HUDEP-2 (cell line): ENCODE data around the gene ZSCAN21.
A peak's percentile ranks its signal among the peaks of the same experiment; 100 is the strongest.

ENCODE experiments used
- DNase-seq, 76 experiments: peaks; one replicate each; lab custom pipeline; 2025; ENCODE audit not compliant: unreplicated experiment in 76 of 76; lab: John Stamatoyannopoulos, UW

ZSCAN21 gene

DNA sequence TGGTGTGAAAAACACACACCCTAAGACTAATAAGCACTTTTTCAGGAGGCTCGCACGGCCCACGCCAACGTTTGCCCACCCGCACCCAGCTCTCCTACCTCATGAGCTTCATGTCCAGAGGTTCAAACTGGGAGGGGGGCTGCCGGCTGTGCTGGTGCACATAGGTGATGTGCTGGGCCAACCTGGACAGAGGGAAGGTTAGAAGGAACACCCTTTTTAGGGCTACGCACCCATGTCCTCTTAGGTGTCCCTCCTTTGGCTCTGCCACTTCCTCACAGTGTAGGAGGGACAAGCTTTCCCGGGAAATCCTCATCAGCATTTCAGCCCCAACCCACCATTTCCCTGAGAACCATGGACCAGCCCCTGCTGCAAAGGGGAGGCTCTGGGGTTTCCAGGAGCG, 45.7 kb downstream of the ZSCAN21 start:
- DNase-seq, result no peak

DNA sequence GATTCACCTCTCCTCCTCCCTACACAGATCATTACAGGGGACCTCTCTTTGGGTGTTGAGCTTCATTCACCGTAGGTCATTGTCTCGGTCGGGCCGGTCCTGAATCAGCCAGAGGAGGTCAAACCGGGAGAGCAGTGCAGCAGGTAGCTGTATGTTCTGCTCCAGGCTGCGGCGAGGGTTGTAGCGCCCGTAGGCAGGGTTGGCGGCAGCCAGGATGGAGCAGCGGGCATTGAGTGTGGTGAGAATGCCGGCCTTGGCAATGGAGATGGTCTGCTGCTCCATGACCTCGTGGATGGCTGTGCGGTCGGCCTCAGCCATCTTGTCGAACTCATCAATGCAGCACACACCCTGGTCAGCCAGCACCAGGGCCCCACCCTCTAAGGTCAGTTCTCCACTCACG, 46.1 kb downstream of the ZSCAN21 start:
- DNase-seq, result no peak

- DNase-seq, result no peak
Observed at GRCh38 chr7:100098913-100099312, 49.3 kb downstream of the ZSCAN21 start.

DNA sequence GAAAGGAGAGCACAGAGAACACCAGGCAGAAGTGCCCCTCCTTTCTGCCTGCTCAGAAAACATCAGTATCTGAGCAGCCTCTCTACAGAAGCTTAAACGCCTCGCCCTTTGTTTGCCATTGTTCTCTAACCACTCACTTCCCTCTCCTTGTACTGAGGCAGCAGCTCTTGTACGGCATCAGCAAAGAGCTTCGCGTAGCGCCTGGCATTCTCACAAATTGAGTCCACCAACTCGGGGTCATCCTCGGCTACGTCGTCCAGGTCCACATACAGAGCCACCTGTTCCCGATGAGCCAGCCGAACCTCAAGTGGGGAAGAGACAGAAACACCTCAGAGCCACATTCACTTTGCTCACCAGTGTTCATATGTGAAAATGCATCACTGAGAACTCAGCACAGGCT, 49.9 kb downstream of the ZSCAN21 start:
- DNase-seq, result no peak

- DNase-seq, result peak in 72 of 76 experiments; percentile 31 to 88 (median 76)
Observed at GRCh38 chr7:100100420-100101015, 50.9 kb downstream of the ZSCAN21 start.

- peak; percentile 25 to 99 (median 96) for DNase-seq
Observed at GRCh38 chr7:100101016-100101862, 51.7 kb downstream of the ZSCAN21 start, which contains the start of the genes AP4M1 and MCM7. AP4M1 (plus strand) TSS chr7:100101643; CDS start chr7:100101715, 72 bp downstream. MCM7 (minus strand) TSS chr7:100101397; CDS start chr7:100101294, 103 bp downstream.

GRCh38 chr7:100102950-100103840, 53.6 kb downstream of the ZSCAN21 start:
- no peak for DNase-seq

- DNase-seq, result no peak
Observed at GRCh38 chr7:100105534-100105933, 56.0 kb downstream of the ZSCAN21 start.

DNA sequence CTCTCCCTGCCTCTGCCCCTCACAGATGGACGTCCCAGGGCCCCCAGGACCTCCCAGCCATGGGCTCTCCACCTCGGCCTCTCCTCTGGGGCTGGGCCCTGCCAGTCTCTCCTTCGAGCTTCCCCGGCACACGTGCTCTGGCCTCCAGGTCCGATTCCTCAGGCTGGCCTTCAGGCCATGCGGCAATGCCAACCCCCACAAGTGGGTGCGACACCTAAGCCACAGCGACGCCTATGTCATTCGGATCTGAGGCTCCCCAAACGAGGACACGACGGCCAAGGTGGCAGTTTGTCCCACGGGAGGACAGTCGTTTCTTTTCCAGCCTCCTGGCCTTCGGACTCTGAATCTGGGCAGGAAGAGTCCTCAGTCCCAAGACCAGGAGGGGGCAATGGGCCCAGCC, 57.1 kb downstream of the ZSCAN21 start:
- no peak for DNase-seq

- DNase-seq, result no peak
Observed at GRCh38 chr7:100107125-100107737, 57.7 kb downstream of the ZSCAN21 start.

DNA sequence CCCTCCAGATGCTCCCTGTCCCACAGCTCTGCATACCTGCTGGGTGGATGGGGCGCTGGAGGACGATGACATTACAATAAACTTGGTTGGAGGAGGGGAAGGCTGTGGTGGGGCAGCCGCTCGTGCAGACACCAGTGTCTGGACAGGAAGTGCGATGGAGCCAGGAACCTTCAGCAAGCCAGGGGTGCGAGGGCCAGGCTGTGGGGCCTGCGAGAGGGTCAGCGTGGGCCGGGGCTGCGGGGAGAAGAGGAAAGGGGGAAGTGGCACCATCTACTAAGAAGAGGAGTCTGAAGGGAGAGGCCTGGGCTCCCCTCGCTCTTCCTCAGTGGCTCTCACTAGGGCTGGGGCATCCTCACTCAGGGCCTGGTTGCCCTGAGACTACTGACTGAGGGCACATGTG, 58.3 kb downstream of the ZSCAN21 start:
- DNase-seq, result no peak

DNA sequence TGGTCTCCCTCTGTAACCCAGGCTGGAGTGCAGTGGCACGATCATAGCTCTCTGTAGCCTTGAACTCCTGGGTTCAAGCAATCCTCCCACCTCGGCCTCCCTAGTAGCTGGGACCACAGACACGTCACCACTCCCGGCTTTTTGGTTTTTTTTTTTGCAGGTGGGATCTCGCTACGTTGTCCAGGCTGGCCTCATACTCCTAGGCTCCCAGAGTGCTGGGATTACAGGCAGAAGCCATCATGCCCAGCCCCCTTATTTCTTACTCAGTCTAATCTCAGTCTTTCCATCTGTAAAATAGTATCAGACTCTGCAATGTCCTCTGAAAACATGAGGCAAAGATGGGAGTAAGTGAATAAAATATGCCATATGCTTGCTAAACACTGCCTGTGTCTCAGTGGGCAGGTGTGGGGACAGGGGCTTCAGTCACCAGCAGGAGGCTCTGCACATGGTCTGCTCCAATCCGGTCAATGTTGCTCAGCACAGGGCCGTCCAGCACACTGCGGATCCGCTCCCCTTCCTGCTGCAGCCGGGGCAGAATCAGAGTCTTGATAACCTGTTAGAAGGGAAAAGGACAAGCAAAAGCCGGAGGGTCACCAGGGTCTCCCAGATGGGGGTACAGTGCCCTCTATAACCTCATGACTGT, 60.1 kb downstream of the ZSCAN21 start:
- no peak for DNase-seq

- no peak for DNase-seq
Observed at GRCh38 chr7:100111156-100111555, 61.6 kb downstream of the ZSCAN21 start.

DNA sequence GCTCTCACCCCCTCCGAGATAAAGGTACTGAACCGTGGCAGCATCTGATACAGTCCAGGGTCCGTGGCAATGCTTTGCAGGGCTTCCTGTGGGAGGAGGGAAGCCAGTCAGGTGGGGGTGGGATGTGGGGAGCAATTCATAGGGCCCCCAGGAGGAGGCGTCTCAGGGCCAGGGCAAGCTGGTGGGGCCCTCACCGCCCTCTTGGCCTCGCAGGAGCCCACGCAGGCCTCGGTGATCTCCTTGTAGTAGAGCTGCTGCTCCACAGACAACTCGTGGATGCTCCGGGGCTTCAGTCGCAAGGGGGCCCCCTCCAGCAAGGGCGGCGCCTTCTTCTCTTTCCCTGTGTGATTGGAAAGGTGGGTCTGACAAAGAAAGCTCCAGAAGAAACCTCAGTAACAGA, 62.3 kb downstream of the ZSCAN21 start:
- DNase-seq, result no peak
